Loucy (cell line): Measurements from ENCODE around the gene FAM98A.

Source experiments
- H2AFZ ChIP-seq: fragments of 200-600 bp; sonication (generic); 2 replicates; pipeline ENCODE4 v1.6.0; 2016; ENCODE audit warnings: antibody characterized with exemption, mild to moderate bottlenecking, low read length, moderate library complexity
- H3F3A ChIP-seq: fragments of 200-600 bp; 2 replicates; pipeline ENCODE4 v1.6.0; 2016; ENCODE audit warnings: antibody characterized with exemption, low read depth, mild to moderate bottlenecking
- H3K27me3 ChIP-seq: fragments of 200-600 bp; sonication (generic); 2 replicates; pipeline ENCODE4 v1.6.1; 2014; ENCODE audit warnings: low read length, mild to moderate bottlenecking; ENCODE audit not compliant: insufficient read depth, poor library complexity, severe bottlenecking
- H3K36me3 ChIP-seq: fragments of 200-600 bp; sonication (generic); 2 replicates; pipeline ENCODE4 v1.6.1; 2016; ENCODE audit warnings: low read length; ENCODE audit not compliant: insufficient read depth
- H3K4me1 ChIP-seq: fragments of 200-600 bp; sonication (generic); 2 replicates; pipeline ENCODE4 v1.5.1; 2014; ENCODE audit warnings: low read length, mild to moderate bottlenecking; ENCODE audit not compliant: insufficient read depth, poor library complexity, severe bottlenecking
- H3K4me2 ChIP-seq: fragments of 200-600 bp; sonication (generic); 2 replicates; pipeline ENCODE4 v1.6.0; 2014; ENCODE audit warnings: antibody characterized with exemption, low read length, low read depth, mild to moderate bottlenecking; ENCODE audit not compliant: poor library complexity, severe bottlenecking
- H3K4me3 ChIP-seq: fragments of 200-600 bp; sonication (generic); 2 replicates; pipeline ENCODE4 v1.5.1; 2014; ENCODE audit warnings: low read length, mild to moderate bottlenecking, mixed read lengths; ENCODE audit not compliant: poor library complexity, severe bottlenecking
- H3K79me2 ChIP-seq: fragments of 200-600 bp; sonication (generic); 2 replicates; pipeline ENCODE4 v1.6.1; 2014; ENCODE audit warnings: low read length; ENCODE audit not compliant: insufficient read depth
- H3K9ac ChIP-seq: fragments of 200-600 bp; sonication (generic); 2 replicates; pipeline ENCODE4 v1.6.0; 2014; ENCODE audit warnings: mild to moderate bottlenecking, low read depth, low read length, moderate library complexity; ENCODE audit not compliant: poor library complexity, severe bottlenecking
- H3K9me2 ChIP-seq: fragments of 200-600 bp; sonication (generic); replicated peaks from 2 replicates; pipeline ENCODE4 v1.6.1; 2016; ENCODE audit warnings: low read depth, low read length, mixed read lengths
- H3K9me3 ChIP-seq: fragments of 200-600 bp; sonication (generic); 2 replicates; pipeline ENCODE4 v1.6.1; 2014; ENCODE audit warnings: mild to moderate bottlenecking, antibody characterized with exemption, low read length, low read depth; ENCODE audit not compliant: insufficient read depth
- H4K20me1 ChIP-seq: fragments of 200-600 bp; sonication (generic); 2 replicates; pipeline ENCODE4 v1.6.0; 2014; ENCODE audit warnings: antibody characterized with exemption, low read length, mild to moderate bottlenecking; ENCODE audit not compliant: insufficient read depth, poor library complexity, severe bottlenecking
- EZH2phosphoT487 ChIP-seq: fragments of 200-600 bp; IDR thresholded peaks from 2 replicates; pipeline ENCODE4 v1.6.1; 2018; ENCODE audit warnings: antibody characterized with exemption, mild to moderate bottlenecking, moderate library complexity, borderline replicate concordance
- TF ChIP-seq, protein P1 (sequence below): fragments of 200-600 bp; sonication (generic); conservative IDR thresholded peaks from 2 replicates; pipeline ENCODE4 v1.5.1; 2014; ENCODE audit warnings: mild to moderate bottlenecking, antibody characterized with exemption, low read length

Gene FAM98A

GRCh38 chr2:33636001-33636400, 36.9 kb upstream of the FAM98A start:
- no peaks in the 10 kb centered on the region for H3K79me2 ChIP-seq
- no peaks in the 10 kb centered on the region for H3F3A ChIP-seq
- no peaks in the 10 kb centered on the region for H3K9me3 ChIP-seq
- H3K4me2 ChIP-seq: no peak overlapping the region
- H3K4me1 ChIP-seq: no peaks in the 10 kb centered on the region
- TF ChIP-seq EZH2phosphoT487: no peak
- TF ChIP-seq, protein P1, sequence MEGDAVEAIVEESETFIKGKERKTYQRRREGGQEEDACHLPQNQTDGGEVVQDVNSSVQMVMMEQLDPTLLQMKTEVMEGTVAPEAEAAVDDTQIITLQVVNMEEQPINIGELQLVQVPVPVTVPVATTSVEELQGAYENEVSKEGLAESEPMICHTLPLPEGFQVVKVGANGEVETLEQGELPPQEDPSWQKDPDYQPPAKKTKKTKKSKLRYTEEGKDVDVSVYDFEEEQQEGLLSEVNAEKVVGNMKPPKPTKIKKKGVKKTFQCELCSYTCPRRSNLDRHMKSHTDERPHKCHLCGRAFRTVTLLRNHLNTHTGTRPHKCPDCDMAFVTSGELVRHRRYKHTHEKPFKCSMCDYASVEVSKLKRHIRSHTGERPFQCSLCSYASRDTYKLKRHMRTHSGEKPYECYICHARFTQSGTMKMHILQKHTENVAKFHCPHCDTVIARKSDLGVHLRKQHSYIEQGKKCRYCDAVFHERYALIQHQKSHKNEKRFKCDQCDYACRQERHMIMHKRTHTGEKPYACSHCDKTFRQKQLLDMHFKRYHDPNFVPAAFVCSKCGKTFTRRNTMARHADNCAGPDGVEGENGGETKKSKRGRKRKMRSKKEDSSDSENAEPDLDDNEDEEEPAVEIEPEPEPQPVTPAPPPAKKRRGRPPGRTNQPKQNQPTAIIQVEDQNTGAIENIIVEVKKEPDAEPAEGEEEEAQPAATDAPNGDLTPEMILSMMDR: no peak
- no peak overlapping the region for H3K9ac ChIP-seq
- H3K4me3 ChIP-seq: no peak overlapping the region
- no peaks in the 10 kb centered on the region for H3K27me3 ChIP-seq
- H4K20me1 ChIP-seq: no peaks in the 10 kb centered on the region
- H3K9me2 ChIP-seq: no peaks in the 10 kb centered on the region
- H3K36me3 ChIP-seq: no peaks in the 10 kb centered on the region
- H2AFZ ChIP-seq: no peak overlapping the region

- no peak overlapping the region for H2AFZ ChIP-seq
These were observed 35.3 kb upstream of the FAM98A start for GRCh38 chr2:33634261-33634910.

DNA sequence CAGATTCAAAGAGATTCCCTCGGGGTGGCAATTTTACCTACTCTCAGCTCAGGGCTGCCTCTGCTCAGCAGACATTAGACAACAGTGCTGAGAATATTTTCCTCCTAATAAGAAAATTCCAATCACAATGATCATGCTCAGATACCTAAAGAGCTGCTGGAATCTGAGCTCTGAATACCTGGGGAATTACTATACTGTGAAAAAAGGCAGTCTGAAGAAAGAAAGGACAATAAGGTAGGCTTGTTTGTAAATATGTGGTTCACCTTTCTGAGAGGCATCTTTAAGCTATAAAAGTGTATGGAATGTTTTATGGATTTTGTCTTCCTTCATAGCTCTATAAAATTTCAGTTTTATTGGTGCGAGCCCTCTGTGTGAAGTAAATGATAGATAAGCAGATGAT, 34.2 kb upstream of the FAM98A start:
- no peaks in the 10 kb centered on the region for H3K4me1 ChIP-seq
- no peak overlapping the region for H3K4me2 ChIP-seq
- H3K4me3 ChIP-seq: no peak overlapping the region
- H3F3A ChIP-seq: no peaks in the 10 kb centered on the region
- H3K36me3 ChIP-seq: no peaks in the 10 kb centered on the region
- H2AFZ ChIP-seq: no peak overlapping the region
- H3K79me2 ChIP-seq: no peaks in the 10 kb centered on the region
- no peak for TF ChIP-seq EZH2phosphoT487
- TF ChIP-seq, protein P1: no peak
- H3K9me3 ChIP-seq: no peaks in the 10 kb centered on the region
- no peak overlapping the region for H3K9ac ChIP-seq
- no peaks in the 10 kb centered on the region for H4K20me1 ChIP-seq
- no peaks in the 10 kb centered on the region for H3K9me2 ChIP-seq
- no peaks in the 10 kb centered on the region for H3K27me3 ChIP-seq

More at GRCh38 chr2:33634261-33634910, 35.3 kb upstream of the FAM98A start:
- no peak overlapping the region for H3K4me3 ChIP-seq
- TF ChIP-seq, protein P1: no peak
- H3K36me3 ChIP-seq: no peaks in the 10 kb centered on the region
- H3K27me3 ChIP-seq: no peaks in the 10 kb centered on the region
- no peaks in the 10 kb centered on the region for H3F3A ChIP-seq
- no peak overlapping the region for H3K4me2 ChIP-seq
- H3K9me3 ChIP-seq: no peaks in the 10 kb centered on the region
- no peaks in the 10 kb centered on the region for H3K9me2 ChIP-seq
- H3K9ac ChIP-seq: no peak overlapping the region
- no peaks in the 10 kb centered on the region for H4K20me1 ChIP-seq
- H3K4me1 ChIP-seq: no peaks in the 10 kb centered on the region
- no peaks in the 10 kb centered on the region for H3K79me2 ChIP-seq
